ENCODE results near the gene ABCF1. TPM values are rescaled to one million over a fixed set of nuclear protein-coding genes. Genes with fewer than 3 reads are reported as not detected.

Gene ABCF1
- total RNA-seq, 3 donors from 2014 or later (not counting 1 experiment from before 2014, with no cell fraction given): 91.4 to 138 (median 138) TPM

DNA sequence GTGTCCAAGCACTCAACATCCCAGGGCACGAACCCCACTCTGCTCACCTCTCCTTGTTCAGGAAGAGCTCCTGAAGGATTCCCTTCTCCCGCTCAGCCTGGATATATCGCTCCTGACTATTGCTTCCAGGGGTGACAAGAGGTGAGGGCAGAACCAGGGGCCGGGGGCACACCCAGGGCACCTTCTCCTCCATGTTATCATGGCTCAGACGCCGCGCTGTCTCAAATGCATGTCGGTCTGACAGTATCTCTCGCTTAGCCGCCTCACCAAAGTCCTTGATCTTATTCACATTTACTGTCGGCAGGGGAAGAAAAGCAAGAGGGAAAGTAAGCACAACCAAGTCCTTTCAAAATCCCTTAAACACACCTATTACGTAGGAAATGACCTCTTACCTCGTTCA is 32.7 kb downstream of the ABCF1 start:
- Mint-ChIP-seq H3K4me3 (no peak overlapping the region), H3K27ac (peak overlapping the region; percentile 59), H3K4me1 (peaks cover 35 to 47% of the 10 kb centered on the region in 2 donors), H3K9me3 (no peaks in the 10 kb centered on the region), H3K36me3 (peaks cover 47% of the 10 kb centered on the region), H3K27me3 (ENCODE audit: low read depth in 2 of 2) (no peaks in the 10 kb centered on the region)
- peaks cover 86% of the 10 kb centered on the region for H3K36me3 ChIP-seq (ENCODE audit: control insufficient read depth, insufficient read depth, low read length)
- H3K9me3 ChIP-seq (ENCODE audit: control insufficient read depth, insufficient read depth, low read length): no peaks in the 10 kb centered on the region
- no peak for ATAC-seq
- no peaks in the 10 kb centered on the region for H3K27me3 ChIP-seq (ENCODE audit: control insufficient read depth, insufficient read depth, low read length)
- peaks cover 27% of the 10 kb centered on the region for H3K4me1 ChIP-seq (ENCODE audit: control insufficient read depth, insufficient read depth, low read length)
- H3K27ac ChIP-seq (ENCODE audit: low read length): no peak overlapping the region
- no peak for TF ChIP-seq CTCF (IDR thresholded peaks at IDR 0.05)
- DNase-seq: no peak
- 96% methylated on average over 13 of the region's 13 CpGs for WGBS (ENCODE audit: insufficient coverage)
- no peak overlapping the region for H3K4me3 ChIP-seq (ENCODE audit: low read length)
- intact Hi-C loops (cut with micrococcal nuclease): no loop called here

DNA sequence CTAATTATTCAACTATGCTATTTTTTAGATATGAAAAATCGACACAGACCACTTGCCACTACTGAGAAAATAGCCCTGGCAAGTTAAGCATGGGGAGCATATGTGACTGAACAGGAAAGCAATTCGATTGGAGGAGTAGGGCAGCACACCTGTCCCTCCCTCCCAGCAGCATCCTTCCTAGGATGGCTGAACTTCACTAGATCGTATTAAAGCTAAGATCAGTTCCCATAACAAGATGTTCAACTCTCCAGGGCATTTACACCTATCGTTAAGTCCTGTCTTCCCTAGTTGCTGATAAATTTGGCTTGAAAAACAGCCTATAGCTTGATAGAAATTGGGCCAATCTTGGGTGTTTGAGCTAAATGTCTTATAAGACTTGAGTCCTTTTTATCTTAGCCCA is 38.8 kb downstream of the ABCF1 start:
- Histone ChIP-seq H3K9me3 (ENCODE audit: control insufficient read depth, insufficient read depth, low read length) (no peaks in the 10 kb centered on the region), H3K27me3 (ENCODE audit: control insufficient read depth, insufficient read depth, low read length) (no peaks in the 10 kb centered on the region), H3K4me3 (ENCODE audit: low read length) (no peak overlapping the region), H3K27ac (ENCODE audit: low read length) (peak overlapping the region; percentile 27), H3K36me3 (ENCODE audit: control insufficient read depth, insufficient read depth, low read length) (peaks cover 46% of the 10 kb centered on the region), H3K4me1 (ENCODE audit: control insufficient read depth, insufficient read depth, low read length) (peaks cover 12% of the 10 kb centered on the region)
- WGBS (ENCODE audit: insufficient coverage): 91% methylated on average over 4 of the region's 4 CpGs
- Mint-ChIP-seq H3K27me3 (ENCODE audit: low read depth in 2 of 2) (no peaks in the 10 kb centered on the region), H3K27ac (peak overlapping the region; percentile 70 to 100), H3K36me3 (peaks cover 25% of the 10 kb centered on the region), H3K9me3 (no peaks in the 10 kb centered on the region), H3K4me1 (peaks cover 54 to 65% of the 10 kb centered on the region in 2 donors), H3K4me3 (no peak overlapping the region)
- ATAC-seq (no peak), DNase-seq (no peak)
- intact Hi-C loops (cut with micrococcal nuclease): loop anchor here (10.0 kb wide), 1 partner anchor 745 kb away; the partner anchor contains the start of gene HLA-B
- no peak for TF ChIP-seq CTCF (IDR thresholded peaks at IDR 0.05)

DNA sequence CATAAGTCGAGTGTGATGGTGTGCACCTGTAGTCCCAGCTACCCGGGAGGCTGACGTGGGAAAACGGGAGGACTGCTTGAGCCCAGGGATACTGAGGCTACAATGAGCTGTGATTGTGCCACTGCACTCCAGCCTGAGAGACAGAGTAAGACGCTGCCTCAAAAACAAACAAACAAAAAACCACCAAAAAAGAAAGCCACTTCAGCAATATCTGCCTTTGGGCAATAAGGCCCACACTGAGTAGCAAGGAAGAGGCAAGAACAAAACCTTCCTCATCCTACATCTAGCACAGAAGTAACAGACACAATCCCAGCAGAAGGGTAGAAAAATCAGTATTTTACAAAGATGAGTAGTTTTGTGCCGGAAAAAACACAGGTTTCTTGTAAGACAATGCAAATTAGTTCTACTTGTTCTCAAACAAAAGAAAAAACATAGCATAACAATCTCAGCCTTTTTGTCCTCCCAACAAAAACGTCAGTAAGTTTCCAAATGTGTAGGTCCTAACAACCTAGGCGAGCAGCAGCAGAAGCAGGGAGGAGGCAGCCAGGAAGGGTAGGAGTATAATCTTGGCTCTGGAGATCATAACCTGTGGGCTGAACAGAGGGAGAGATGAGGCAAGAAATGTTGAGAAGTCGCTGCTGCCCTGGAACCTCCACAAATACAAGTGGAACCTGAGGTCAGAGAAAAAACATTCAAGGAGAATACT is 40.1 kb downstream of the ABCF1 start:
- Histone ChIP-seq H3K27me3 (ENCODE audit: control insufficient read depth, insufficient read depth, low read length) (no peaks in the 10 kb centered on the region), H3K4me1 (ENCODE audit: control insufficient read depth, insufficient read depth, low read length) (peaks cover 12% of the 10 kb centered on the region), H3K9me3 (ENCODE audit: control insufficient read depth, insufficient read depth, low read length) (no peaks in the 10 kb centered on the region), H3K36me3 (ENCODE audit: control insufficient read depth, insufficient read depth, low read length) (peaks cover 42% of the 10 kb centered on the region), H3K4me3 (ENCODE audit: low read length) (no peak overlapping the region), H3K27ac (ENCODE audit: low read length) (no peak overlapping the region)
- H3K36me3 Mint-ChIP-seq: peaks cover 29% of the 10 kb centered on the region
- no peak for ATAC-seq
- peak in 1 of 2 donors; percentile 9 for DNase-seq
- no peak for TF ChIP-seq CTCF (IDR thresholded peaks at IDR 0.05)
- intact Hi-C loops (cut with micrococcal nuclease): loop anchor here (10.0 kb wide), 1 partner anchor 743 kb away; the partner anchor contains the start of gene HLA-B
- WGBS (ENCODE audit: insufficient coverage): 94% methylated on average over 8 of the region's 9 CpGs
- H3K4me1 Mint-ChIP-seq: peaks cover 61 to 74% of the 10 kb centered on the region in 2 donors
- H3K4me3 Mint-ChIP-seq: no peak overlapping the region
- no peaks in the 10 kb centered on the region for H3K27me3 Mint-ChIP-seq (ENCODE audit: low read depth in 2 of 2)
- H3K9me3 Mint-ChIP-seq: no peaks in the 10 kb centered on the region
- peak overlapping the region; percentile 96 to 100 for H3K27ac Mint-ChIP-seq
